ENCODE data around the gene TTLL5. TPM values are rescaled to one million over a fixed set of nuclear protein-coding genes. Genes with fewer than 3 reads are reported as not detected.

TTLL5 gene
- total RNA-seq, 1 donor = 29.5 TPM

GRCh38 chr14:75981426-75982265 is 320.6 kb downstream of the TTLL5 start, which contains the start of gene TGFB3:
TSS of gene TGFB3 (minus strand) at chr14:75981995. CDS start at chr14:75980893, 1,102 bp downstream.
- DNase-seq (ENCODE audit: low read depth) = peak; percentile 94
- no peak for TF ChIP-seq CTCF (IDR thresholded peaks at IDR 0.05; ENCODE audit: insufficient read depth, low read length)
- peak within 1 kb of the TSS; percentile 71 for H3K4me3 ChIP-seq (ENCODE audit: low read depth, low read length)

GRCh38 chr14:75982266-75983018 is 321.4 kb downstream of the TTLL5 start:
- peak; percentile 78 for TF ChIP-seq CTCF (IDR thresholded peaks at IDR 0.05; ENCODE audit: insufficient read depth, low read length)
- H3K4me3 ChIP-seq (ENCODE audit: low read depth, low read length) = peak overlapping the region; percentile 71
- peak; percentile 81 for DNase-seq (ENCODE audit: low read depth)

GRCh38 chr14:75983019-75983358 is 321.9 kb downstream of the TTLL5 start:
- DNase-seq (ENCODE audit: low read depth) = no peak
- TF ChIP-seq CTCF (IDR thresholded peaks at IDR 0.05; ENCODE audit: insufficient read depth, low read length) = no peak

GRCh38 chr14:75984674-75985073 is 323.6 kb downstream of the TTLL5 start:
- TF ChIP-seq CTCF (IDR thresholded peaks at IDR 0.05; ENCODE audit: insufficient read depth, low read length) = no peak
- DNase-seq (ENCODE audit: low read depth) = no peak
- H3K4me3 ChIP-seq (ENCODE audit: low read depth, low read length) = no peak overlapping the region

More at GRCh38 chr14:75983019-75983358, 321.9 kb downstream of the TTLL5 start:
- peak overlapping the region; percentile 71 for H3K4me3 ChIP-seq (ENCODE audit: low read depth, low read length)

- TF ChIP-seq CTCF (IDR thresholded peaks at IDR 0.05; ENCODE audit: insufficient read depth, low read length) = no peak
- peak; percentile 76 for DNase-seq (ENCODE audit: low read depth)
- peak within 1 kb of the TSS; percentile 86 for H3K4me3 ChIP-seq (ENCODE audit: low read depth, low read length)
These were observed 324.8 kb downstream of the TTLL5 start, which contains the start of gene IFT43 for GRCh38 chr14:75985618-75986438. TSS of gene IFT43 (plus strand) at chr14:75985763. CDS start at chr14:75985787, 24 bp downstream.

GRCh38 chr14:75986439-75986765 is 325.4 kb downstream of the TTLL5 start:
- DNase-seq (ENCODE audit: low read depth) = peak; percentile 31
- TF ChIP-seq CTCF (IDR thresholded peaks at IDR 0.05; ENCODE audit: insufficient read depth, low read length) = no peak
- H3K4me3 ChIP-seq (ENCODE audit: low read depth, low read length) = peak overlapping the region; percentile 86

All from fibroblast of the aortic adventitia (primary cell).